ENCODE measurements around the gene TUBA1A.

DNA sequence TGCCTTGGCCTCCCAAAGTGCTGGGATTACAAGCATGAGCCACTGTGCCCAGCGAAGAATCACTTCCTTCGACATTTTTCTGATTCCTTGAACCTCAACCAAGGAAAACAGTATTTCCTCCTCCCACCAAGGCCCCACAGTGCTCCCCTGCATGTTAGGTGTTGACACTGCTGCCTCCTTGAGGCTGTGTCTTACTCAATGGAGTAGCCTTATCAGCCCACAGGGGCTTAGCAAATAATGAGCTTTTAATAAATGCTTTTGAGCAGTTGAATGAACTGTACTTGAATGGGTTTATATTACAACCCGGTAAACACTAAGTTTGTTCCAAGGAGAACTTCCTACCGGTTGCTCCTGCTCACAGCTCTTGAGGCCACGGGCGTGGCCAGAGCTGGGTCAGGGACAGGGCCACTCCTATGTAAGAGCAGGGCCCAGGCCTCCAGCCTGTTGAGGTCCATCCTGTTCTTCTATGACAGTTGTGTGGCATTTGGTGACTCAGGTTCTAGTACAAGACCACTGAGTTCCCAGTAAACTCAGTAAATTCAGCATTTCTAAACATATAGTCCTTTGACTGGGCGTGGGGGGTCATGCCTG is 36.8 kb upstream of the TUBA1A start:
- TF ChIP-seq ZFP3 (CRISPR knock-in tag; IDR thresholded peaks at IDR 0.05) (no peak), RARB (CRISPR knock-in tag; IDR thresholded peaks at IDR 0.05) (no peak), CSDC2 (CRISPR knock-in tag; IDR thresholded peaks at IDR 0.05) (no peak), ARNTL (CRISPR knock-in tag; IDR thresholded peaks at IDR 0.05; ENCODE audit: borderline replicate concordance, low read depth) (no peak), OSR1 (CRISPR knock-in tag; IDR thresholded peaks at IDR 0.05) (no peak), ZNF8 (CRISPR knock-in tag; IDR thresholded peaks at IDR 0.05) (no peak), ZFP30 (CRISPR knock-in tag; IDR thresholded peaks at IDR 0.05) (no peak), ISL1 (CRISPR knock-in tag; IDR thresholded peaks at IDR 0.05) (no peak)
- TF ChIP-seq, protein P1, sequence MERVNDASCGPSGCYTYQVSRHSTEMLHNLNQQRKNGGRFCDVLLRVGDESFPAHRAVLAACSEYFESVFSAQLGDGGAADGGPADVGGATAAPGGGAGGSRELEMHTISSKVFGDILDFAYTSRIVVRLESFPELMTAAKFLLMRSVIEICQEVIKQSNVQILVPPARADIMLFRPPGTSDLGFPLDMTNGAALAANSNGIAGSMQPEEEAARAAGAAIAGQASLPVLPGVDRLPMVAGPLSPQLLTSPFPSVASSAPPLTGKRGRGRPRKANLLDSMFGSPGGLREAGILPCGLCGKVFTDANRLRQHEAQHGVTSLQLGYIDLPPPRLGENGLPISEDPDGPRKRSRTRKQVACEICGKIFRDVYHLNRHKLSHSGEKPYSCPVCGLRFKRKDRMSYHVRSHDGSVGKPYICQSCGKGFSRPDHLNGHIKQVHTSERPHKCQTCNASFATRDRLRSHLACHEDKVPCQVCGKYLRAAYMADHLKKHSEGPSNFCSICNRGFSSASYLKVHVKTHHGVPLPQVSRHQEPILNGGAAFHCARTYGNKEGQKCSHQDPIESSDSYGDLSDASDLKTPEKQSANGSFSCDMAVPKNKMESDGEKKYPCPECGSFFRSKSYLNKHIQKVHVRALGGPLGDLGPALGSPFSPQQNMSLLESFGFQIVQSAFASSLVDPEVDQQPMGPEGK (CRISPR knock-in tag; IDR thresholded peaks at IDR 0.05; ENCODE audit: borderline replicate concordance) = no peak
- TF ChIP-seq, protein P2, sequence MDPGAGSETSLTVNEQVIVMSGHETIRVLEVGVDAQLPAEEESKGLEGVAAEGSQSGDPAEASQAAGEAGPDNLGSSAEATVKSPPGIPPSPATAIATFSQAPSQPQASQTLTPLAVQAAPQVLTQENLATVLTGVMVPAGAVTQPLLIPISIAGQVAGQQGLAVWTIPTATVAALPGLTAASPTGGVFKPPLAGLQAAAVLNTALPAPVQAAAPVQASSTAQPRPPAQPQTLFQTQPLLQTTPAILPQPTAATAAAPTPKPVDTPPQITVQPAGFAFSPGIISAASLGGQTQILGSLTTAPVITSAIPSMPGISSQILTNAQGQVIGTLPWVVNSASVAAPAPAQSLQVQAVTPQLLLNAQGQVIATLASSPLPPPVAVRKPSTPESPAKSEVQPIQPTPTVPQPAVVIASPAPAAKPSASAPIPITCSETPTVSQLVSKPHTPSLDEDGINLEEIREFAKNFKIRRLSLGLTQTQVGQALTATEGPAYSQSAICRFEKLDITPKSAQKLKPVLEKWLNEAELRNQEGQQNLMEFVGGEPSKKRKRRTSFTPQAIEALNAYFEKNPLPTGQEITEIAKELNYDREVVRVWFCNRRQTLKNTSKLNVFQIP (CRISPR knock-in tag; IDR thresholded peaks at IDR 0.05; ENCODE audit: borderline replicate concordance, low read depth) = no peak
- TF ChIP-seq, protein P3, sequence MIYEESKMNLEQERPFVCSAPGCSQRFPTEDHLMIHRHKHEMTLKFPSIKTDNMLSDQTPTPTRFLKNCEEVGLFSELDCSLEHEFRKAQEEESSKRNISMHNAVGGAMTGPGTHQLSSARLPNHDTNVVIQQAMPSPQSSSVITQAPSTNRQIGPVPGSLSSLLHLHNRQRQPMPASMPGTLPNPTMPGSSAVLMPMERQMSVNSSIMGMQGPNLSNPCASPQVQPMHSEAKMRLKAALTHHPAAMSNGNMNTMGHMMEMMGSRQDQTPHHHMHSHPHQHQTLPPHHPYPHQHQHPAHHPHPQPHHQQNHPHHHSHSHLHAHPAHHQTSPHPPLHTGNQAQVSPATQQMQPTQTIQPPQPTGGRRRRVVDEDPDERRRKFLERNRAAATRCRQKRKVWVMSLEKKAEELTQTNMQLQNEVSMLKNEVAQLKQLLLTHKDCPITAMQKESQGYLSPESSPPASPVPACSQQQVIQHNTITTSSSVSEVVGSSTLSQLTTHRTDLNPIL (CRISPR knock-in tag; IDR thresholded peaks at IDR 0.05; ENCODE audit: low read depth) = no peak
- TF ChIP-seq, protein P4, sequence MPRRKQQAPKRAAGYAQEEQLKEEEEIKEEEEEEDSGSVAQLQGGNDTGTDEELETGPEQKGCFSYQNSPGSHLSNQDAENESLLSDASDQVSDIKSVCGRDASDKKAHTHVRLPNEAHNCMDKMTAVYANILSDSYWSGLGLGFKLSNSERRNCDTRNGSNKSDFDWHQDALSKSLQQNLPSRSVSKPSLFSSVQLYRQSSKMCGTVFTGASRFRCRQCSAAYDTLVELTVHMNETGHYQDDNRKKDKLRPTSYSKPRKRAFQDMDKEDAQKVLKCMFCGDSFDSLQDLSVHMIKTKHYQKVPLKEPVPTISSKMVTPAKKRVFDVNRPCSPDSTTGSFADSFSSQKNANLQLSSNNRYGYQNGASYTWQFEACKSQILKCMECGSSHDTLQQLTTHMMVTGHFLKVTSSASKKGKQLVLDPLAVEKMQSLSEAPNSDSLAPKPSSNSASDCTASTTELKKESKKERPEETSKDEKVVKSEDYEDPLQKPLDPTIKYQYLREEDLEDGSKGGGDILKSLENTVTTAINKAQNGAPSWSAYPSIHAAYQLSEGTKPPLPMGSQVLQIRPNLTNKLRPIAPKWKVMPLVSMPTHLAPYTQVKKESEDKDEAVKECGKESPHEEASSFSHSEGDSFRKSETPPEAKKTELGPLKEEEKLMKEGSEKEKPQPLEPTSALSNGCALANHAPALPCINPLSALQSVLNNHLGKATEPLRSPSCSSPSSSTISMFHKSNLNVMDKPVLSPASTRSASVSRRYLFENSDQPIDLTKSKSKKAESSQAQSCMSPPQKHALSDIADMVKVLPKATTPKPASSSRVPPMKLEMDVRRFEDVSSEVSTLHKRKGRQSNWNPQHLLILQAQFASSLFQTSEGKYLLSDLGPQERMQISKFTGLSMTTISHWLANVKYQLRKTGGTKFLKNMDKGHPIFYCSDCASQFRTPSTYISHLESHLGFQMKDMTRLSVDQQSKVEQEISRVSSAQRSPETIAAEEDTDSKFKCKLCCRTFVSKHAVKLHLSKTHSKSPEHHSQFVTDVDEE (CRISPR knock-in tag; IDR thresholded peaks at IDR 0.05) = no peak

Measured in SK-N-SH treated with all-trans-retinoic acid at 6 μM for 48 hours (cell line).